ENCODE measurements around the gene MAG. TPM values are rescaled to one million over a fixed set of nuclear protein-coding genes. Genes with fewer than 3 reads are reported as not detected.
A peak's percentile ranks its signal among the peaks of the same experiment; 100 is the strongest.

Gene MAG
- not detected for total RNA-seq

- no peak for DNase-seq (ENCODE audit: low spot score)
- Histone ChIP-seq H3K9me3 (no peaks in the 10 kb centered on the region), H3K27ac (no peak within 1 kb of the TSS), H3K27me3 (no peaks in the 10 kb centered on the region), H3K4me3 (no peak within 1 kb of the TSS), H3K4me1 (no peaks in the 10 kb centered on the region), H3K36me3 (no peaks in the 10 kb centered on the region)
- TF ChIP-seq, protein P1, sequence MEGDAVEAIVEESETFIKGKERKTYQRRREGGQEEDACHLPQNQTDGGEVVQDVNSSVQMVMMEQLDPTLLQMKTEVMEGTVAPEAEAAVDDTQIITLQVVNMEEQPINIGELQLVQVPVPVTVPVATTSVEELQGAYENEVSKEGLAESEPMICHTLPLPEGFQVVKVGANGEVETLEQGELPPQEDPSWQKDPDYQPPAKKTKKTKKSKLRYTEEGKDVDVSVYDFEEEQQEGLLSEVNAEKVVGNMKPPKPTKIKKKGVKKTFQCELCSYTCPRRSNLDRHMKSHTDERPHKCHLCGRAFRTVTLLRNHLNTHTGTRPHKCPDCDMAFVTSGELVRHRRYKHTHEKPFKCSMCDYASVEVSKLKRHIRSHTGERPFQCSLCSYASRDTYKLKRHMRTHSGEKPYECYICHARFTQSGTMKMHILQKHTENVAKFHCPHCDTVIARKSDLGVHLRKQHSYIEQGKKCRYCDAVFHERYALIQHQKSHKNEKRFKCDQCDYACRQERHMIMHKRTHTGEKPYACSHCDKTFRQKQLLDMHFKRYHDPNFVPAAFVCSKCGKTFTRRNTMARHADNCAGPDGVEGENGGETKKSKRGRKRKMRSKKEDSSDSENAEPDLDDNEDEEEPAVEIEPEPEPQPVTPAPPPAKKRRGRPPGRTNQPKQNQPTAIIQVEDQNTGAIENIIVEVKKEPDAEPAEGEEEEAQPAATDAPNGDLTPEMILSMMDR (IDR thresholded peaks at IDR 0.05), result no peak
Measured at GRCh38 chr19:35291916-35292315, at the start of gene MAG. Gene MAG, plus strand, starts transcription at chr19:35292161. Its CDS starts 3,248 bp downstream, at chr19:35295409.

GRCh38 chr19:35246466-35247092, 45.4 kb upstream of the MAG start:
- Histone ChIP-seq H3K4me1 (peaks cover 0 to 25% of the 10 kb centered on the region in 2 donors), H3K27me3 (peaks cover 0 to 5% of the 10 kb centered on the region in 2 donors), H3K27ac (no peak overlapping the region), H3K36me3 (no peaks in the 10 kb centered on the region), H3K9me3 (peaks cover 0 to under 1% of the 10 kb centered on the region in 2 donors), H3K4me3 (no peak overlapping the region)
- no peak for DNase-seq (ENCODE audit: low spot score)
- TF ChIP-seq, protein P1 (IDR thresholded peaks at IDR 0.05), result no peak

GRCh38 chr19:35247526-35248309, 44.2 kb upstream of the MAG start:
- Histone ChIP-seq H3K9me3 (no peaks in the 10 kb centered on the region), H3K27me3 (peaks cover 0 to 5% of the 10 kb centered on the region in 2 donors), H3K27ac (peak overlapping the region; percentile 61), H3K4me1 (peaks cover 0 to 25% of the 10 kb centered on the region in 2 donors), H3K36me3 (no peaks in the 10 kb centered on the region), H3K4me3 (peak overlapping the region; percentile 40 to 56)
- TF ChIP-seq, protein P1 (IDR thresholded peaks at IDR 0.05), result peak in 1 of 2 donors; percentile 62
- DNase-seq (ENCODE audit: low spot score), result peak; percentile 59

- Histone ChIP-seq H3K4me1 (peaks cover 0 to 25% of the 10 kb centered on the region in 2 donors), H3K4me3 (peak within 1 kb of the TSS; percentile 40 to 56), H3K36me3 (no peaks in the 10 kb centered on the region), H3K27ac (peak within 1 kb of the TSS; percentile 61), H3K9me3 (no peaks in the 10 kb centered on the region), H3K27me3 (peaks cover 0 to 5% of the 10 kb centered on the region in 2 donors)
- peak; percentile 56 for DNase-seq (ENCODE audit: low spot score)
- TF ChIP-seq, protein P1 (IDR thresholded peaks at IDR 0.05), result no peak
Measured at GRCh38 chr19:35248310-35249145, 43.4 kb upstream of the MAG start, which contains the start of gene LSR. Gene LSR, plus strand, starts transcription at chr19:35249002. Its CDS starts 21 bp downstream, at chr19:35249023.

GRCh38 chr19:35249146-35249847, 42.7 kb upstream of the MAG start:
- Histone ChIP-seq H3K9me3 (no peaks in the 10 kb centered on the region), H3K4me1 (peaks cover 0 to 25% of the 10 kb centered on the region in 2 donors), H3K27ac (peak overlapping the region; percentile 61), H3K27me3 (peaks cover 0 to 5% of the 10 kb centered on the region in 2 donors), H3K36me3 (no peaks in the 10 kb centered on the region), H3K4me3 (peak overlapping the region; percentile 40 to 56)
- TF ChIP-seq, protein P1 (IDR thresholded peaks at IDR 0.05), result no peak
- peak; percentile 32 for DNase-seq (ENCODE audit: low spot score)
